GM18873 (cell line): ENCODE measurements around the gene FOXD4L1.
"Not testable (repeated sequence)": the region's sequence is repeated elsewhere in the genome, so short reads cannot be mapped to it uniquely, and the experiment has no call there.

ENCODE experiments used
- ATAC-seq: cut with Tn5 transposase; IDR thresholded peaks from one replicate; pipeline ENCODE4 v1.9.1; 2021; ENCODE audit warnings: mild to moderate bottlenecking, moderate library complexity, moderate number of reproducible peaks; ENCODE audit not compliant: unreplicated experiment, low FRiP score

Gene FOXD4L1

GRCh38 chr2:113498365-113498764 lies at the start of gene FOXD4L1:
FOXD4L1 (plus strand) TSS chr2:113498665; CDS start chr2:113499257, 592 bp downstream.
- ATAC-seq = not testable (repeated sequence)

- ATAC-seq = not testable (repeated sequence)
Observed at GRCh38 chr2:113465770-113466169, 32.7 kb upstream of the FOXD4L1 start.

- ATAC-seq = not testable (repeated sequence)
Observed at GRCh38 chr2:113476688-113477368, 21.6 kb upstream of the FOXD4L1 start.

- ATAC-seq = not testable (repeated sequence)
Observed at GRCh38 chr2:113496527-113496926, 1.9 kb upstream of the FOXD4L1 start.

GRCh38 chr2:113499019-113499885 lies 787 bp downstream of the FOXD4L1 start:
- ATAC-seq = not testable (repeated sequence)

- ATAC-seq = not testable (repeated sequence)
Observed at GRCh38 chr2:113499886-113500722, 1.6 kb downstream of the FOXD4L1 start.

- ATAC-seq = not testable (repeated sequence)
Observed at GRCh38 chr2:113500723-113501038, 2.2 kb downstream of the FOXD4L1 start.

- ATAC-seq = not testable (repeated sequence)
Observed at GRCh38 chr2:113502216-113503093, 4.0 kb downstream of the FOXD4L1 start.

- ATAC-seq = peak; percentile 67
Observed at GRCh38 chr2:113503094-113504042, 4.9 kb downstream of the FOXD4L1 start.

GRCh38 chr2:113504081-113504480 lies 5.6 kb downstream of the FOXD4L1 start:
- not testable (repeated sequence) for ATAC-seq

- ATAC-seq = not testable (repeated sequence)
Observed at GRCh38 chr2:113507394-113508140, 9.1 kb downstream of the FOXD4L1 start.

GRCh38 chr2:113508187-113508586 lies 9.7 kb downstream of the FOXD4L1 start:
- not testable (repeated sequence) for ATAC-seq

- ATAC-seq = not testable (repeated sequence)
Observed at GRCh38 chr2:113510913-113511312, 12.4 kb downstream of the FOXD4L1 start.

GRCh38 chr2:113511859-113512258 lies 13.4 kb downstream of the FOXD4L1 start:
- not testable (repeated sequence) for ATAC-seq

GRCh38 chr2:113515457-113515856 lies 17.0 kb downstream of the FOXD4L1 start:
- not testable (repeated sequence) for ATAC-seq

GRCh38 chr2:113515995-113516394 lies 17.5 kb downstream of the FOXD4L1 start:
- ATAC-seq = not testable (repeated sequence)

- not testable (repeated sequence) for ATAC-seq
Observed at GRCh38 chr2:113517025-113517424, 18.6 kb downstream of the FOXD4L1 start.

- not testable (repeated sequence) for ATAC-seq
Observed at GRCh38 chr2:113520837-113521236, 22.4 kb downstream of the FOXD4L1 start.
